Left ventricle myocardium inferior (tissue), 1 donor: ENCODE data around the gene TRRAP. TPM values are rescaled to one million over a fixed set of nuclear protein-coding genes. Genes with fewer than 3 reads are reported as not detected.

ENCODE experiments used
- DNase-seq: peaks from one replicate; pipeline ENCODE4 v3.0.0-alpha.2; 2020
- H3K27ac ChIP-seq: fragments of 200-600 bp; replicated peaks from 2 replicates; pipeline ENCODE4 v1.8.0; 2021
- H3K27me3 ChIP-seq: fragments of 200-600 bp; 2 replicates; pipeline ENCODE4 v1.8.0; 2021; ENCODE audit warnings: low read depth
- H3K36me3 ChIP-seq: fragments of 200-600 bp; 2 replicates; pipeline ENCODE4 v1.8.0; 2021
- H3K4me1 ChIP-seq: fragments of 200-600 bp; 2 replicates; pipeline ENCODE4 v1.8.0; 2021
- H3K4me3 ChIP-seq: fragments of 200-600 bp; 2 replicates; pipeline ENCODE4 v1.8.0; 2021; ENCODE audit warnings: mild to moderate bottlenecking, moderate library complexity
- H3K9me3 ChIP-seq: fragments of 200-600 bp; replicated peaks from 2 replicates; pipeline ENCODE4 v1.8.0; 2021
- intact Hi-C: fragments of 100-400 bp; cut with micrococcal nuclease; formaldehyde crosslinking; loops from one replicate; pipeline ENCODE4 v1.11.0; 2022
- total RNA-seq: library from RNA; stranded (reverse); fragmentation: NEBNext Ultra II Directional; extraction: Animal tissue kit (Norgen Biotek cat#: 25700); gene quantifications from one replicate; pipeline ENCODE4 v1.2.1, GENCODE V29; 2021
- TF ChIP-seq, protein P1 (sequence below): fragments of 200-600 bp; IDR thresholded peaks from 2 replicates; pipeline ENCODE4 v1.8.0; 2021; ENCODE audit warnings: antibody characterized with exemption, mild to moderate bottlenecking, borderline replicate concordance
- donor health status: DM: no; HTN: yes; CAD: no; lungs with severe emphysema.

The TRRAP gene
- total RNA-seq, 1 donor from 2014 or later = 15.5 TPM

DNA sequence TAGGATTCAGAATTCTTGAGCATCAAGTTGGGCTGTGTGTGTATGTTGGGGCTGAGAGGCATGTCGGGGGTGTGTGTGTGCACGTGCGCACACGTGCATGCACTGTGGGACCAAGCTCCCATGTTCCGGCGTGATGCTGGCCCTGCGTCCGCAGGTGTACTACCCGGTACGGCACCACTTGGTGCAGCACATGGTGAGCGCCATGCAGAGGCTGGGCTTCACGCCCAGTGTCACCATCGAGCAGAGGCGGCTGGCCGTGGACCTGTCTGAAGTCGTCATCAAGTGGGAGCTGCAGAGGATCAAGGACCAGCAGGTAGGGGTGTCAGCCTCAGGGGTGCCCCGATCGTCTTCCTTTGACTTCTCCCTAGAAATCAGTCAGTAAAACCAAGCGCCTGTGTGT lies 77.7 kb downstream of the TRRAP start:
- Histone ChIP-seq H3K27ac (peak overlapping the region; percentile 85), H3K36me3 (peaks cover 100% of the 10 kb centered on the region), H3K4me1 (peaks cover 18% of the 10 kb centered on the region), H3K4me3 (no peak overlapping the region), H3K27me3 (no peaks in the 10 kb centered on the region), H3K9me3 (no peaks in the 10 kb centered on the region)
- no peak for DNase-seq
- intact Hi-C loops = no loop called here
- TF ChIP-seq, protein P1, sequence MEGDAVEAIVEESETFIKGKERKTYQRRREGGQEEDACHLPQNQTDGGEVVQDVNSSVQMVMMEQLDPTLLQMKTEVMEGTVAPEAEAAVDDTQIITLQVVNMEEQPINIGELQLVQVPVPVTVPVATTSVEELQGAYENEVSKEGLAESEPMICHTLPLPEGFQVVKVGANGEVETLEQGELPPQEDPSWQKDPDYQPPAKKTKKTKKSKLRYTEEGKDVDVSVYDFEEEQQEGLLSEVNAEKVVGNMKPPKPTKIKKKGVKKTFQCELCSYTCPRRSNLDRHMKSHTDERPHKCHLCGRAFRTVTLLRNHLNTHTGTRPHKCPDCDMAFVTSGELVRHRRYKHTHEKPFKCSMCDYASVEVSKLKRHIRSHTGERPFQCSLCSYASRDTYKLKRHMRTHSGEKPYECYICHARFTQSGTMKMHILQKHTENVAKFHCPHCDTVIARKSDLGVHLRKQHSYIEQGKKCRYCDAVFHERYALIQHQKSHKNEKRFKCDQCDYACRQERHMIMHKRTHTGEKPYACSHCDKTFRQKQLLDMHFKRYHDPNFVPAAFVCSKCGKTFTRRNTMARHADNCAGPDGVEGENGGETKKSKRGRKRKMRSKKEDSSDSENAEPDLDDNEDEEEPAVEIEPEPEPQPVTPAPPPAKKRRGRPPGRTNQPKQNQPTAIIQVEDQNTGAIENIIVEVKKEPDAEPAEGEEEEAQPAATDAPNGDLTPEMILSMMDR = no peak

DNA sequence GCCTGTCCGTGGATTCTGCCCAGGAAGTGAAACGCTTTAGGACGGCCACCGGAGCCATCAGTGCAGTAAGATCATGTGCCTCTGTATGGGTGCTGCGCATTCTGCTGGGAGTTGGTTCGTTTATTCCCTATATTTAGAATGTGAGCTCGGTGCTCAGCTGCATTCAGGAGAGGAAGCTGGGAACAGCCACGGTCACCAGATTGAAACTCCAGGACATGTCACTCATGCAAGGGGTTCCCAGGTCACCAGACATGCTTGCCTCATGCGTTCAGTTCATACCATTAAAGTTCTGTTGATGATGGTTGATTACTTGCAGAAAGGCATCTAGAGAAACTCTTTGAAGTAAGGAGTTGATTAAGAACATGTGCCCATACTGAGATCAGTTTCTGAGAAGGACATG lies 78.1 kb downstream of the TRRAP start:
- Histone ChIP-seq H3K27me3 (no peaks in the 10 kb centered on the region), H3K27ac (peak overlapping the region; percentile 85), H3K4me1 (peaks cover 18% of the 10 kb centered on the region), H3K9me3 (no peaks in the 10 kb centered on the region), H3K4me3 (no peak overlapping the region), H3K36me3 (peaks cover 100% of the 10 kb centered on the region)
- TF ChIP-seq, protein P1 = no peak
- intact Hi-C loops = no loop called here
- peak; percentile 29 for DNase-seq

DNA sequence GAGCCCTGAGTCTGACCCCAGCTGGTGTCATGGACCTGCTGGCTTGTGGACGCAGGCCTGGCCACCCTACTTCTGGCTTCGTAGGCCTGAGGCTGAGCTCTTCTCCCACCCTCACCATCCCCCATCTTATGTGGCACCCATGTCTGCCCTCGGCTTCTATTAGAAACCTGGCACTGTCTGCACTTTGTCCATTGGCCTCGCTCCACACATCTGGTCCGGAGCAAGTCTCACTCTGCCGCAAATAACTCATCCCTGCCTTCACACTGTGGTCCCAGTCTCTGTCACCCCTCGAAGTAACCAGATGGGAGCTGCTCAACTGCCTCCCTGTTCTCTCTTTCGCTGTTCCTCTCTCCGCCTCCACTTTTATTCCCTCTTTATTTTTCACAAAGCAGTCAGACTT lies 78.6 kb downstream of the TRRAP start:
- H3K27ac ChIP-seq = peak overlapping the region; percentile 85
- peaks cover 18% of the 10 kb centered on the region for H3K4me1 ChIP-seq
- H3K27me3 ChIP-seq = no peaks in the 10 kb centered on the region
- peaks cover 100% of the 10 kb centered on the region for H3K36me3 ChIP-seq
- TF ChIP-seq, protein P1 = no peak
- DNase-seq = peak; percentile 41
- H3K9me3 ChIP-seq = no peaks in the 10 kb centered on the region
- intact Hi-C loops = no loop called here
- no peak overlapping the region for H3K4me3 ChIP-seq

DNA sequence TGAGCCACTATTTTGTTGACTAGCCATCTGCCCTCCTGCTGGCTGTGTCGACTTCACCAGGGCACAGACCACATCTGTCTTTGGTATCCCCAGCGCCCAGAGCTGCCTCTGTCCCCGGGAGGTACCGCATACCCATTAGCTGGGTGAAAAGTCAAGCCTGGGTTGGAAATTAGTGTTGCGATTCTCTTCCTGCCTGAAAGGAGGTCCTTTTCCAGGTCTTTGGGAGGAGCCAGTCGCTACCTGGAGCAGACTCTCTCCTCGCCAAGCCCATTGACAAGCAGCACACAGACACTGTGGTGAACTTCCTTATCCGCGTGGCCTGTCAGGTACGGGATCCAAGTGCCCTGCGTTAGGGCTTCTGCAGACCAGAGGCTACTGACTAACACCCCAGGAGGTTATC lies 79.4 kb downstream of the TRRAP start:
- no peaks in the 10 kb centered on the region for H3K27me3 ChIP-seq
- TF ChIP-seq, protein P1 = no peak
- intact Hi-C loops = no loop called here
- H3K4me3 ChIP-seq = no peak overlapping the region
- H3K36me3 ChIP-seq = peaks cover 100% of the 10 kb centered on the region
- peaks cover 18% of the 10 kb centered on the region for H3K4me1 ChIP-seq
- no peak for DNase-seq
- H3K27ac ChIP-seq = peak overlapping the region; percentile 85
- H3K9me3 ChIP-seq = no peaks in the 10 kb centered on the region

DNA sequence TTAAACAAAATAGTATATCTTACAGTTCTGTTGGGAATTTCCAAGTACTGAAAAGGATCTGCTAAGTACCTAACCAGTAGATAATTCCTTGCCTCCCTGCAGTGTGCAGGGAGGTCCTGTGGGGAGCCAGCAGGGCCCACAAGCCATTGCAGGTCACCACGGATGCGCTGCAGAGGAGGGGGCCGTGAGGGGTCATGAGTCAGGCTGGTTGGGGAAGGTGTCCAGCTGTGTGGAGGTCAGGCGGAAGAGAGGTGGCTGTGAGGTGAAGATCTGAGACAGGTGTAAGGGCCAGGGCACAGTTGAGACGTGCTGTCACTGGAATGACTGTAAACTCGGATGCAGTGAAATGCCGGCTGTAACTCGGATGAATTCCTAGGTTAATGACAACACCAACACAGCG lies 80.6 kb downstream of the TRRAP start:
- Histone ChIP-seq H3K27ac (no peak overlapping the region), H3K27me3 (no peaks in the 10 kb centered on the region), H3K9me3 (no peaks in the 10 kb centered on the region), H3K4me3 (no peak overlapping the region), H3K4me1 (peaks cover 18% of the 10 kb centered on the region), H3K36me3 (peaks cover 99% of the 10 kb centered on the region)
- TF ChIP-seq, protein P1 = no peak
- no peak for DNase-seq
- intact Hi-C loops = no loop called here

DNA sequence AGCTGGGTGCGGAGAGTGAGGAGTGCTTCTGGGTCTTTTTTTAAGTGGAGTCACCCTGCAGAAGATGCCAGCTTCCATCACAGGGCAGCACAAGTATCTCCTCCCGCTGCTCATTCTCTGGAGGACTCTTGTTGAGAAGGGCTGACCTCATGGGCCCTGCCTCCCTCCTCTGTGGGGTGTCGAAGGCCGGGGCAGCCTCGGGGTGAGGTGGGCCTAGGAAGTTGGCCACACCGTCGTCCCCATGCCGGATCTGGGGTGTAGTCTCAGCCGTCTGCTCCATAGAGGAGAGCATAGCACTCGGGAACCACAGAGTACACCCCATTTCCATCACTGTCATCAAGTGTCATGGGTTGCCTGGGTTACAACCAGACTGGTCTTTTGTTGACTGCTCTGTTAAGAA lies 85.0 kb downstream of the TRRAP start:
- H3K27me3 ChIP-seq = no peaks in the 10 kb centered on the region
- DNase-seq = no peak
- TF ChIP-seq, protein P1 = no peak
- intact Hi-C loops = no loop called here
- peaks cover 99% of the 10 kb centered on the region for H3K36me3 ChIP-seq
- H3K9me3 ChIP-seq = no peaks in the 10 kb centered on the region
- no peaks in the 10 kb centered on the region for H3K4me1 ChIP-seq
- no peak overlapping the region for H3K27ac ChIP-seq
- no peak overlapping the region for H3K4me3 ChIP-seq
